ENCODE results near the gene RASSF1.
"Not testable (repeated sequence)": the region's sequence is repeated elsewhere in the genome, so short reads cannot be mapped to it uniquely, and the experiment has no call there.

Gene RASSF1

DNA sequence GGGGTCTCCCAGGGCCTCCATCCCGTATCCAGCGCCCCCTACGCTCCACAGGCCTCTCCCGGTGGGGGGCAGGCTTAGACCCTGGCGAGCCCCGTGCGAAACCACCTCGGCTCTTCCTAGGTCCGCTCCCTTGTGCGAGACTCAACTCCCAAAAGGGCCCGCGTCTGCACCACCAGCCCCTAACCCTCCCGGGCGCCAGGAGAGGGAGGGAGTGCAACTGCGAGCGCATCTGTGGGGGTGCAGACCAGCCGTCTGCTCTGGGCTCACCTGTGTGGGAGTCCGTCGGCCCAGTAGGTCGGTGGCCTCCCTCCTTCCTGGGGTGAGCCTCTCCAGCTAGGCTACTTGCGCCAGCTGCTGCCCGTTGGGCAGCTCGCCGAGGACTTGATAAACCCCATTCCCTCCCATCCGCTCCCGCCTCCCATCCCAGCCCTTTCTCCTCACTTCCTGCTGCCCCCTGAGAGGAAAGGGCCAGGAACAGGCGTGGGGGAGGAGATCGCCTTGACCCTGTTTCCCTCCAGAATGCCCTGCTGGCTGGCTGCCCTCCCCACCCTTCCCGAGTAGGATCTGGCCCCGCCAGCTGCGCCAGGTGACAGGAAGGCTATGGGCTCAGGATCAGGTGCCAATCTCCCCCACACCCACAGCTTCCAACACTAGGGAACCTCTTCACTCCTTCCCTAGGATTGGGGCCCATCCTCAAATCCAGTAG is 18.1 kb downstream of the RASSF1 start, which contains the start of gene HYAL2:
TSS of gene HYAL2 (minus strand) at position 360 of the 706 bp plus-strand sequence. CDS start 2,256 bp downstream, outside the sequence.
- DNase-seq, result no peak

DNA sequence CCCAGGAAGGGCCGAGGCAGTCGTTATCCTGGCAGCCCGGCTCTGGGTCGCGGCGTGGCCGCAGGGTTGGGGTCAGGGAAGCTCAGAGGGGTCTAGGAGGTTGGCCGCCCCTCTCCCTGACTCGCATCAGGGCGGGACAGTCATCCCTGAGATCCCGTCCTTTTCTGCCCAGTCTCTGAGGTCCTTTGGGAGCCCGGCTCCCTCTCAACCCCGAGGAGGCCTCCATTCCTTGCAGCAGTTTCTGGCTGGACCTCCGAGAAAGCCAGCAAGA is 18.6 kb downstream of the RASSF1 start:
- DNase-seq, result no peak

DNA sequence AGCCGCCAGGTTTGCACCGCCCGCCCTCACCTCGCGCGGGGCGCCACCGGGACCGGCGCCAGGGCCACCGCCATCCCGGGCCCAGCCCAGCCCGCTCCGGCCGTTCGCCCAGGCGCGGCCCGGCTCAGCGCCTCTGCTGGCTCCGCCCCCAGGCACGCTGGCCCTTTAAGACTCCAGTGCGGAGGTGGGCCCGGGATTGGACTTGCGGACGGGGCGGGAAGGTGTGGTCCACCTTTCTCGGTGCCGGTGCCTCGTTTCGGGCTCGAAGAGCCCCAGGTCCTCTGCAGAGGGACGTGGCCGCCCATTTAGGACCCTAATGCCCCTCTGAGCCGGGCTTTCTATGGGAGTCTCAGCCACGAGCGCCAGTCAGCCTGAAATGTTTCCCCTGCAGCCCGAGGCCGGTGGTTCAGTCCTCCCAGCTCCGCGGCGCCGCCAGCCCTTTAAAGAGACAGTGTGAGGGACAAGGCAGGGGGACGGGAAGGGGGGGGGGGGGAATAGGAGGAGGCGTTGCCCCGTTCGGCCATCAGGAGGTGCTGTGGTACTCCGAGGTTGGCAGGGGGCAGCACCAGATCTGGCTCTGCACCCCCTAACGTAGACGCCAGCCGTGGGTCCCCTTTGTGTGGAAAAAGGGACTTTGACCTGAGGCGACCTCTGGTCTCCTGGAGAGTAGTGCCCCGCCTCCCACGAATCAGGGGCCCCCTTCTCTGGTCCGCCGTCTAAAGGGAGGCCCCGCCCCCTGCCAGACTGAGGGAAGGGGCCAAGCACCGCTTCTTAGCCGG is 19.1 kb downstream of the RASSF1 start:
- DNase-seq, result peak; percentile 78

DNA sequence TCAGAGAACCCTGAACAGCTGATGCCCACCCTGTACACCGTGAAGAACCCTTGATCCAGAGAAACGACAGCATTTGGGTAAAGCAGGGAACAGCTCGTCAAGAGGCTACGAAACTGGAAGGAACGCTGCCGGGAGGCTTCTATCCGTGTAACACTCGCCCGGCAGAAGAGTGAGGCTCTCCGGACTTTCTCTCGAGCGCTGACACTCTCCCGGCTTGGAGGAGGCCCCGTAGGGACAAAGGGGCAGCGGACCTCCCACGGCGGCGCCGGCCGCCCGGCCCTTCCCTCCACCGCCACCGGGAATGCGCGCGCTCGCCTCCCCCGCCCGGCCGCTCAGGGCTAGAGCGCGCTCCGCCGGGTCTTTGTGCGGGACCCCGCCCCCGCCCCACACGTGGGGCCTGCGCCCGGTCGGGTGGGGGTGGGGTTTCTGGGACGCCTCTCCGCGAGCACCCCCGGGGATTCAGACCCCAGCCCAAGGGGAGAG is 19.7 kb downstream of the RASSF1 start:
- peak; percentile 29 for DNase-seq

DNA sequence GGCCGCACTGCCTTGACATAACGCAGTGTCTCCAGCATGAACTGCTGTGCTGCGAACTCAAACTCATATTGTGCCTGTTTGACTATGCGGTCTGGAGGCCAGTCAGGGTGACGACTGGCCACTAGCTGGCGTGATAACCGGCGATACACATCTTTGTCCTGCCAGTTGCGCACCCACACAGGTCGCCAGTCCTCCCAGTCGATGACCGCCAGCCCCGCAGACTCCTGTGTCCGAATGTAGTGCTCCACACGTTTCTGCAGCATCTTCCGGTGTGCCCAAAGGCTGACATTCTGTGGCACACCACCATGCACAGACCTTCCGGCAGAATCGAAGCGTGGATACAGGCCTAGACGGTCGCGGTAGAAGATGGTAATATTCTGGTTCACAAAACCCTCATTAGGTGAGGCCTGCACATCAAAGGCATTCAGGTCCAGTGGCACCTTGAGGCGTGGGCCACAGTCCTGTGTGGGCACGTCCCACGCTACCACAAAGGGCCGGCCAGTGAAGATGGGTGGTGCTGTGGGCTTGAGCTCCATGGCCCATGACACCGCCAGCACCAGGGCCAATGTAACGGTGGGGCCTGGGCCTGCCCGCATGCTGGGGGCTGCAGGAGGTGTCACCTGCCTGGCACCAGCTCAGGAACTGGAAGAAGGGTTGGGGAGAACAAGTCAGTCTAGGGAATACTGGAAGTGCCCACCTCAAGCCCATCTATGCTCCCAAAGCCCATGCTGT is 20.6 kb downstream of the RASSF1 start:
- no peak for DNase-seq

DNA sequence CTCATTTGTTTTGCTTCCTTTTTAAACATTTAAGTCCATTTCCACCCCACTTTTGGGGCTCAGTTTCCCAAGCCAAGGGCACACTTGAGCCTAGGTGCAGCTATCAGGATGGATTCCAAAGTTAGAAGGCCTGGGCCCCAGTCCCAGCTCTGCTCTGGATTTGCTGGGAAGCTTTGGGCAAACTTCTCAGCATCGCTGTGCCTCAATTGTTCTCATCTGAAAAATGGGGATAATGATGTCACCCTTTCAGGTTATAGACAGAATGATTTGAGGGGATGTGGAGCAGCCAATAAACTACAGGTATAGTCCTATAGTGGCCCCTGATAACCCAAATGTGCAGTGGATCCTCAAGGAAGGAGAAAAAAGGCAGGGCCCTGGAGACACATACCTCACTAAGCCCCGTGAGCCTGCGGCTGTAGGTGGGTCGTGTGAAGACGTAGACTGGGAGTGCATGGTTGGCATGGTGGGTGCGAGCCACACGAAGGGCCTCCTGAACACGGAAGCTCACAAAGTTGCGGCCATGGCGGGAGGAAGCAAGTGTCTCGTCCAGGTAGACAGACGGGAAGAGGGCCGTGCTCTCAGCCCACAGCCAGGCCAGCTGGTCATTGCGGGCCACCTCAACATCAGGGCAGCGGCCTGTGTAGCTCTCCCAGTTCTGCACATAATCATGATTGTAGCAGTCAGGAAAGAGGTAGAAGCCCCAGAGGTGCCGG is 21.3 kb downstream of the RASSF1 start:
- DNase-seq, result no peak

DNA sequence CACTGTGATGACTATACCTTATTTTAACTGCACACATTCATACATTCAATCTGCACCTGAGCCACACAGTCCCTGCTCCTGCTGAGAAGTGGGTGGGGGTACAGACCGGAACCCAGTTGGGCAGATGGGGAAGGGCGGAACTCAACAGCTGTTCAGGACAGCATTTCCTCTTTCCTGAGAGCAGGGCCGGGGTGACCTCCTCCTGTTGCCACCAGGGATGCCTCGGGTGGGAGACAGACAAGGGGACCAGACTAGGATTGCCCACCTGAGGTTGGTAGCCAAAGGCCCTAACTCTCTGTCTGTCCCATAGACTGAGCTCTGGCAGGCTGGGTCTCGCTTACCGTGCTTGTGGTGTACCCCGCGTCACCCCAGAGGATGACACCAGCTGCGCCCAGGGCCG is 22.0 kb downstream of the RASSF1 start:
- DNase-seq, result no peak

DNA sequence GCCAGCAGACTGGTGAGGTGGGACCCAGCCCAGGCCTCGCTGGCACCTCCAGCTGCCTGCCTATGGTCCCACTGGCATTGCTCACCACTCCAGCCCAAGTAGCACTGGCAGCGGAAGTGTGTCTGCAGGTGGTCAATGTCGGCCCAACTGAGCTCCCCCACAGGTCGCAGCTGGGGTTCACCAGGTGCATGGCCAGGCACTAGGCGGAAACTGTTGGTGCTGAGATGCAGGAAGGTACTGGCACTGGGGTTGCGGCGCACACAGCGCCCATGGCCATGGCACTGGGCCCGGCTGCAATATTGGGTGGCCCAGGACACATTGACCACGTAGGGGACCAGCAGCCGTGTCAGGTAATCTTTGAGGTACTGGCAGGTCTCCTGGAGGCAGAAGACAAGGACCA is 22.5 kb downstream of the RASSF1 start:
- DNase-seq, result no peak

DNA sequence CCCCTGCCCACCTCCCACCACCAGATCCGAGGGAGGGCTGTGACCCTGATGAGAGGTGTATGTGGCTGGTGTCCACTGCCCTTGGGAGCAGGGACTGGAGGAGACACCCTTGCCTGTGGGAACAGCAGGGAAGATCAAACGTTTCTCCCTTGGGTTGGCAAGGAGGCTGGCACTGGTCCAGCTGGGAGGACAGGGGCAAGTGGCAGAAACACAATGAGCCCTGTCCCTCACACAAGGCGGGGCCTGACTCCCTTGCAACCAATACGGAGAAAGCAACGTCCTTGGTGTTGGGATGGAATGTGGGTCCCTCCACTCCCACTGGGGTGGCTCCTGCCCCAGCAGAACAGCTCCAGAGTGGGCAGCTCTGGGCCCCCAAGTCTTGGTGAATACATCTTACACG is 23.3 kb downstream of the RASSF1 start:
- no peak for DNase-seq

DNA sequence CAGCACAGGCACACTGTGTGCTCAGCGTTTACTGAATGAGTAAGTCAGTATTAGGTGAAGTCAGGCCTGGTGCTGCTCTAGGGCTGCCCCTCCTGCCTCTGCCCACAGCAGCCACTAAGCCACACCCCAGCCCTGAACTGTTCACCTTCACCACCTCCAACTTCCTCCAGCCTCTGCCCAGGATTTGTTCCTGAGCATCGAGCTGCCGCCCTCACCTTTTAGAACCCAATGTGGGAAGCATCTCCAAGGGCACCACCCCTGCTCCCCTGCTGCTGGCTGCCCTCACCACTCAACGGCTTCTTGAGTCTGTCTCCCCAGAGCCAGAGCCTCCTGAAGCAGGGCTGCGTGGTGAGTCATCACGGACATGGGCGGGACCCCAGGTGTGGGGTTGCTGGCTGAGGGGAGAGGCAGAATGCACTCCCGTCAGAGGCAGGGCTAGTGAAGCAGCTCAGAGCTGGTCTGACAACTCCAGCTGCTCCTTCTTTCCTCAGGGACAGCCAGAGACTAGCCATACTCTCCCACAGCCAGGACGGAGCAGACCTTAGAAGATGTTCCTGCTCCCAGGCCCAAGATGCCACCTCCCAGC is 23.9 kb downstream of the RASSF1 start:
- DNase-seq, result no peak

DNA sequence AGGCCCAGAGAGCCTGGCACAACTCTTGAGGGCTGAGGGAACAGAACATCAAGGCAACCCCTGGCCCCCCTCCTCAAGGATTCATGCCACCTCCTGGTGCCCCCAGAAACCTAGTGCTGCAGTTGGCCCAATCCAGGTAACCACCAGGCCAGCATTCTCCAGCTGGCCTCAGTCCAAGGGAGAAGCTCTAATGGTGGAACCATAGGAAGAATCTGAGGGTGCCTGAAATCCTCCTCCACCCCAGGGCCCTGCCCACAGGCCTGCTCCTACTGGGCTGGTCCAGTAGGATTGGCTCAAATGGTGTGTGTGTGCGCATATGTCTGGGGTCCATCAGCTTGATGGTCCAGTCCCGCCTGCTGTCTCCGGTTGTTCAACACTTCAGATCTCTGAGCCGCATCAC is 25.8 kb downstream of the RASSF1 start:
- no peak for DNase-seq

DNA sequence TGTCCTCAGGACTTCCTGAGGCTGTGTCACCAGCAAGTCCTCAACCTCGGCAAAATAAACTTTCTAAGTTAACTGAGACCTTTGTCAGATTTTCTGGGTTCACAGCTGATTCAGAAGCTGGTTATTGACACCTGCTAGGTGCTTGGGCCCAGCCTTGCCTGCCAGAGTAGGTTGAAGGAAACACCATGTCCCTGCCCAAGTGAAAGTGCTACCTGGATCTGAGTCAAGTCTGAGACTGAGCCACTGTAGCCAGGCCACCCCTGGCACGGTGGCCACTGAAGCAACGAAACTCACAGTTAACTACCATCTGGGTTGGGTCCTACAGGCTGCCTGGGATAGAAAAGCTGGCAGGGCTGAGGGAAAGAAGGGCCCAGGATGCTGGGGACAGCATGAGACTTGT is 26.3 kb downstream of the RASSF1 start:
- DNase-seq, result no peak

DNA sequence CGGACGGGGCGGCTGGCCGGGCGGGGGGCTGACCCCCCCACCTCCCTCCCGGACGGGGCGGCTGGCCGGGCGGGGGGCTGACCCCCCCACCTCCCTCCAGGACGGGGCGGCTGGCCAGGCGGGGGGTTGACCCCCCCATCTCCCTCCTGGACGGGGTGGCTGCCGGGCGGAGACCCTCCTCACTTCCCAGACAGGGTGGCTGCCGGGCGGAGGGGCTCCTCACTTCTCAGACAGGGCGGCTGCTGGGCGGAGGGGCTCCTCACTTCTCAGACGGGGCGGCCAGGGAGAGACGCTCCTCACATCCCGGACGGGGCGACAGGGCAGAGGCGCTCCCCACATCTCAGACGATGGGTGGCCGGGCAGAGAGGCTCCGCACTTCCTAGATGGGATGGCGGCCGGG is 28.6 kb downstream of the RASSF1 start:
- not testable (repeated sequence) for DNase-seq

DNA sequence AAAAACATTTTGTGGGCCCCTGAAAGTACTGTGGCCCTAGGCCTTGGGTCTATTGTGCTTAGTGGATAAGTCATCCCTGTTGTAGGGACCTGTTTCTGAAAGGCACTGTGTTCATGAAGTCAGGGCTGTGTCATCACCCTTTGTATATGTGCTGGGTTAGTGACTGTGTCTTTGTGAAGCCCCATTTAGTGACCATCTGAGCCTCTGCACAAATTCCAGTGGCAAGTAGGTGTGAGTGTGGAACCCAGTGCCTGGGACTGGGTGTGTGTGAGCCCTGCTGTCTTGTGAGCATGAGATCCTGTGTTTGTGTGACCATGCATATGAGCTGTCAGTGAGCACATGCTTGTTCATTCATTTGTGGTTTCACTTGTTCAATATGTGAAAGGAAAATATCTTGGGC is 36.0 kb downstream of the RASSF1 start:
- DNase-seq, result no peak

DNA sequence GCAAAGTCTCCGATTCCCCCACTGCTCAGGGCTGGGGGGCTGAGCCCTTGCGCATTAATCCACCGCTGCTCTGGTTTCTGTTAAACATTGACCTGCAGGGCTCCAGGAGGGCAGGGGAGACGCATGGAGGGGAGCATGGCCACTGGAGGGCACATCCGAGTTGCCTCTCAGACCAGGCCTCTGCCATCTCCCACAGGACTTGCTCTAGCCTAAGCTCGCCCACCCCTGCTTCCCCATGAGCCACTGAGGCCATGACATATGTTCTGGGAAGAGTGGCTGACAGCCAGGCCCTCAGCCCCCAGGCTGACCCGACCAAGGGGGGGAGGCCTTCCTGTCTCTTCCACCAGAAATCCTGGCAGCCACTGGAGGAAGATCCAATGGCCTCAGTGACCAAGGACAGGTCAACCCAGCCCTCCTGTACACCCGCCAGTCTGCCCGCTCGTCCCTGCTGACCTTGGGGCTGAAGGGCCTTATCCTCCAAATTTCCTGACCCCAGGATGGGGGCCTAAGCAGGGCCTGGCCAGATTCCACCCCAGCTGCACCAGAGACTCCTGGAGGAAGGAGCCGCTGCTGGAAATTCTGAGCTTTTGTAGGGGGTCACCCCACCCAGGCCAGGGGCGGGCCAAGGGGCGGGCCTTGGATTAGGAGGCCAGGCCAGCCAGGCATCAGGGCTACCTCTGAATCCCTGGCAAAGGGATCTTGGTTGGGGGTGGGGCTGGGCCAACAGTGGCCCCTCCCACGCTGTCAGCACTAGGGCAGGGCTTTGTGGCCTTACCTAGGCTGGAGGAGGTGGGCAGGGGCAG is 37.4 kb downstream of the RASSF1 start, which contains the start of gene HYAL1:
TSS of gene HYAL1 (minus strand) at position 562 of the 803 bp plus-strand sequence. CDS start 618 bp downstream, outside the sequence.
- no peak for DNase-seq

DNA sequence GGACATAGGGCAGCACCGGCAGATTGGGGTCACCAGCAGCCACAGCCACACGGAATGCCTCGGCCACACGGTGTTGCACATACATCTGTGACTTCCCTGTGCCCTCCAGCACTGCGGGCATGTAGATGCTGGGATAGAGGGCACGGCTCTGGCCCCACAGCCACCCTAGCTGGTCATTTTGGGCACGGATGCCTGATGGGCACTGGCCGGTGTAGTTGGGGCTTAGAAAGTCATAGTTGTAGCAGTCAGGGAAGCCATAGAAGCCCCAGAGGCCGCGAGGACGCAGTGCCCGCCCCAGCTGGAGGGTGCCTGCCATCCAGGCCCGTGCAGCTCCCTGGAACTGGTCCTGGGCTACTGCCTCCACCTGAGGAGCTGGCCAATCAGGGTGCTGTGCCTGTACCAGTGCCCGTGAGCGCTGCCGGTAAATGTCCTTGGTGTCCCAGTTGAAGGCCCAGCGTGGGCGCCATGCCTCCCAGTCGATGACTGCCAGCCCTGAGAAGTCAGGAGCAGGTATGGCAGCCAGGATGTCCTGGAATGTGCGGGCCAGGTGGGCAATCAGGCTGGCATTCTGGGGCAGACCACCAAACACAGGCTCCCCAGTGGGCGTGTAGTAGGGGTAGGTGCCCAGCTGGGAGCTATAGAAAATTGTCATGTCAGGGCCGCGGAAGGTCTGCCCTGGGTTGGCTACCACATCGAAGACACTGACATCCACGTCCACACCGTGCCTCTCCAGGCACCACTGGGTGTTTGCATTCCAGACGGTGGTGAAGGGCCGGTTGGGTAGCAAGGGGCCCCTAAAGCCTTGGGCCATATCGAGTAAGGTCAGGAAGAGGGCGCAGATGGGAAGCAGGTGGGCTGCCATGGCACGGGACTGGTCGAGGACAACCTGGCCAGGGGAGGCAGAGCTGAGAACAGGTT is 38.3 kb downstream of the RASSF1 start:
- DNase-seq, result no peak

DNA sequence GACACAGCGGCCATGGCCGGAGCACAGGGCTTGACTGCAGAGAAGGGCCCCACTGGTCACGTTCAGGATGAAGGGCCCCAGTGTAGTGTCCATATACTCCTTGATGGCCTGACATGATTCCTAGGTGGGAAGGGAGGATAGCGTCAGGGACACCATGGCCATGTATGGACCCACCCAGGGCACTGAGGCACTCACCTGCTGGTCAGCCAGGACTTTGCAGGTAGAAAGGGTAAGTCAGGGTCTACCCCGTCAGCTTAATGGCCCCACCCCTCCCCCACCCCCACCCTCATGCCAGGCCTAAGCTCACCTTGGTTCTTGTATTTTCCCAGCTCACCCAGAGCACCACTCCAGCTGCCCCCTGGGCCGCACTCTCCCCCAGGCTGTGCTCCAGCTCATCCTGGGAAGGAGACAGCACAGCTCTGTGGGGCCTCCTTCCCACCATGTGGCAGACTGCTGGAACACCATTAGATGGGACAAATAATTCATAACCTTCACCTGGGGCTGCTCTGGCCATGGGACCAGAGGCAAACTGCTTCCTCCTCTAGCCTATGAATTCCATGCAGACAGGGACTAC is 39.9 kb downstream of the RASSF1 start:
- DNase-seq, result no peak

DNA sequence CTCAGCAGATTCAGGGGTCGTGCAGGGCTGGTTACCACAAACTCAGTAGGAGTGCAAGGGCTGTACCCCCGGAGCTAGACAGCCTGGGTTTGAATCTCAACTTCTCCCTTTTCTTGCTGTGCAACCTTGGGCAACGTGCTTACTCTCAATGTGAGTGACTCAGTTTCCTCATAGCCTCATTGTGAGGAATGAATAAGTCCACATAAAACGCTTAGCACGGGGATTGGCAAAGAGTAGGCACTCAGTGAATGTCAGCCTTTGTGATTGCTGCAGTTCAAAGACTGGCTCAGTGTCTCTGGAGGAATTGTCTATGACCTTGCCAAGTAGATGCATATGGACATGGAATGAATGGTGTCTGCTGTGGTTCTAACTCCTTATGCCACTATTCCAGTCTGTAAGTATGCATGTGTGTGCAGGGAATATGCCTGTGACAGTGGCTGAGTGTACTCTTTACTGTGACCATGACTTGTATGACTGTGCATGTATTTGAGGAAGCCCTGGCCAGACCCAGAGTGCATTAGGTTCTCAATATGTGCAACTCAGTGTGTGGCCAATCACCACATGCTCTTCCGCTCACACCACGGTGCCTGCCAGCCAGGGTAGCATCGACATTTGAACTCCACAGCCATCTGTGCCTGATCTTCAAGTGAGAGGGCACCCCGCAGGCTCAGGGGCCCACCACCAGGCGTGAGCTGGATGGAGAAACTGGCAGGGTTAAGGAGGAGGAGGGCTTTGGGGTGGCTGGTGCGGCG is 40.5 kb downstream of the RASSF1 start:
- DNase-seq, result peak; percentile 92

DNA sequence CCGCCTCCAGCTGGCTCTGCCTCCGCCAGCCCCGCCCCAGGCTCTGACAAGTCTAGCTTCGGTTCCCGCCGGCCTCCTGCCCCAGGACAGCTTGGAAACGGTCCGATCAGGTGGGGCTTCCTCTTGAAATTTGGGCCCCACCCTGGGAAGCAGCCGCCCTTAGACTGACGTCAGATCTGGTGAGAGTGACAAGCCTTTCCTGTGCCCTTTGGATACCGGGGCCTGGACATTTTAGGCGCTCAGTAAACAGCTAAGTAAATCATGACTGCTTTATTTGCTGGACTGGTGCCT is 41.1 kb downstream of the RASSF1 start:
- no peak for DNase-seq

All from MV-4-11 (cell line).